IPS-15b (cell line): Measurements from ENCODE around the gene NPEPL1.

ENCODE experiments used
- H3K27me3 ChIP-seq: one replicate; pipeline ENCODE4 v1.6.1; 2013; ENCODE audit warnings: low read length; ENCODE audit not compliant: control insufficient read depth, insufficient read depth
- H3K36me3 ChIP-seq: one replicate; pipeline ENCODE4 v1.6.1; 2013; ENCODE audit warnings: low read length; ENCODE audit not compliant: control insufficient read depth, insufficient read depth
- H3K4me1 ChIP-seq: one replicate; pipeline ENCODE4 v1.6.1; 2013; ENCODE audit warnings: mild to moderate bottlenecking, low read length; ENCODE audit not compliant: control insufficient read depth, insufficient read depth
- H3K4me3 ChIP-seq: one replicate; pipeline ENCODE4 v1.5.1; 2013; ENCODE audit warnings: low read depth, low read length
- H3K9ac ChIP-seq: one replicate; pipeline ENCODE4 v1.6.1; 2013; ENCODE audit warnings: low read depth, mild to moderate bottlenecking, low read length
- H3K9me3 ChIP-seq: one replicate; pipeline ENCODE4 v1.6.1; 2013; ENCODE audit warnings: mild to moderate bottlenecking, low read length; ENCODE audit not compliant: control insufficient read depth, insufficient read depth

Gene NPEPL1

GRCh38 chr20:58698741-58699622 lies 6.4 kb downstream of the NPEPL1 start:
- H3K9me3 ChIP-seq = no peaks in the 10 kb centered on the region
- H3K36me3 ChIP-seq = peaks cover 66% of the 10 kb centered on the region
- H3K9ac ChIP-seq = no peak overlapping the region
- no peak overlapping the region for H3K4me3 ChIP-seq
- H3K27me3 ChIP-seq = no peaks in the 10 kb centered on the region
- H3K4me1 ChIP-seq = no peaks in the 10 kb centered on the region

- no peaks in the 10 kb centered on the region for H3K27me3 ChIP-seq
- H3K9ac ChIP-seq = no peak overlapping the region
- H3K4me3 ChIP-seq = no peak overlapping the region
- H3K4me1 ChIP-seq = no peaks in the 10 kb centered on the region
- peaks cover 67% of the 10 kb centered on the region for H3K36me3 ChIP-seq
- no peaks in the 10 kb centered on the region for H3K9me3 ChIP-seq
Measured at GRCh38 chr20:58699623-58700107, 7.1 kb downstream of the NPEPL1 start.

- Histone ChIP-seq H3K9me3 (no peaks in the 10 kb centered on the region), H3K36me3 (peaks cover 63% of the 10 kb centered on the region), H3K27me3 (no peaks in the 10 kb centered on the region), H3K9ac (no peak overlapping the region), H3K4me1 (no peaks in the 10 kb centered on the region), H3K4me3 (no peak overlapping the region)
Measured at GRCh38 chr20:58700121-58700821, 7.7 kb downstream of the NPEPL1 start.

- no peak overlapping the region for H3K4me3 ChIP-seq
- peaks cover 63% of the 10 kb centered on the region for H3K36me3 ChIP-seq
- no peaks in the 10 kb centered on the region for H3K27me3 ChIP-seq
- H3K9me3 ChIP-seq = no peaks in the 10 kb centered on the region
- no peak overlapping the region for H3K9ac ChIP-seq
- H3K4me1 ChIP-seq = no peaks in the 10 kb centered on the region
Measured at GRCh38 chr20:58700823-58701222, 8.2 kb downstream of the NPEPL1 start.

- Histone ChIP-seq H3K27me3 (no peaks in the 10 kb centered on the region), H3K9ac (no peak overlapping the region), H3K9me3 (no peaks in the 10 kb centered on the region), H3K4me3 (no peak overlapping the region), H3K4me1 (no peaks in the 10 kb centered on the region), H3K36me3 (peaks cover 61% of the 10 kb centered on the region)
Measured at GRCh38 chr20:58701431-58702160, 9.0 kb downstream of the NPEPL1 start.

- Histone ChIP-seq H3K9ac (no peak overlapping the region), H3K4me1 (no peaks in the 10 kb centered on the region), H3K4me3 (no peak overlapping the region), H3K9me3 (no peaks in the 10 kb centered on the region), H3K36me3 (peaks cover 56% of the 10 kb centered on the region), H3K27me3 (no peaks in the 10 kb centered on the region)
Measured at GRCh38 chr20:58702161-58702510, 9.5 kb downstream of the NPEPL1 start.

- H3K4me3 ChIP-seq = no peak overlapping the region
- no peak overlapping the region for H3K9ac ChIP-seq
- no peaks in the 10 kb centered on the region for H3K9me3 ChIP-seq
- H3K27me3 ChIP-seq = no peaks in the 10 kb centered on the region
- no peaks in the 10 kb centered on the region for H3K4me1 ChIP-seq
- peaks cover 49% of the 10 kb centered on the region for H3K36me3 ChIP-seq
Measured at GRCh38 chr20:58702859-58703648, 10.5 kb downstream of the NPEPL1 start.

- H3K9me3 ChIP-seq = no peaks in the 10 kb centered on the region
- no peaks in the 10 kb centered on the region for H3K27me3 ChIP-seq
- no peaks in the 10 kb centered on the region for H3K4me1 ChIP-seq
- H3K36me3 ChIP-seq = peaks cover 45% of the 10 kb centered on the region
- H3K4me3 ChIP-seq = no peak overlapping the region
- H3K9ac ChIP-seq = no peak overlapping the region
Measured at GRCh38 chr20:58703765-58704371, 11.3 kb downstream of the NPEPL1 start.

- Histone ChIP-seq H3K36me3 (peaks cover 35% of the 10 kb centered on the region), H3K27me3 (no peaks in the 10 kb centered on the region), H3K4me1 (no peaks in the 10 kb centered on the region)
Measured at GRCh38 chr20:58705208-58705926, 12.8 kb downstream of the NPEPL1 start.

GRCh38 chr20:58706150-58706892 lies 13.7 kb downstream of the NPEPL1 start:
- H3K9me3 ChIP-seq = no peaks in the 10 kb centered on the region

More at GRCh38 chr20:58705208-58705926, 12.8 kb downstream of the NPEPL1 start:
- no peaks in the 10 kb centered on the region for H3K9me3 ChIP-seq
- no peak overlapping the region for H3K4me3 ChIP-seq
- H3K9ac ChIP-seq = no peak overlapping the region

More at GRCh38 chr20:58706150-58706892, 13.7 kb downstream of the NPEPL1 start:
- no peak overlapping the region for H3K9ac ChIP-seq
- H3K4me3 ChIP-seq = no peak overlapping the region
- H3K27me3 ChIP-seq = no peaks in the 10 kb centered on the region
- H3K36me3 ChIP-seq = peaks cover 32% of the 10 kb centered on the region
- H3K4me1 ChIP-seq = no peaks in the 10 kb centered on the region
